K562 (cell line): ENCODE measurements around the gene POC1B. TPM values are rescaled to one million over a fixed set of nuclear protein-coding genes. Genes with fewer than 3 reads are reported as not detected.

ENCODE experiments used
- CBFA2T2 ChIP-seq: fragments of 450-650 bp; conservative IDR thresholded peaks from 2 replicates; pipeline ENCODE4 v1.6.1; 2017; ENCODE audit warnings: mild to moderate bottlenecking
- CC2D1A ChIP-seq: fragments of 450-650 bp; IDR thresholded peaks from 2 replicates; pipeline ENCODE4 v1.6.1; 2017; ENCODE audit warnings: mild to moderate bottlenecking
- ETV1 ChIP-seq: fragments of 450-650 bp; conservative IDR thresholded peaks from 2 replicates; pipeline ENCODE4 v1.6.1; 2016; ENCODE audit warnings: missing genetic modification characterization, control low read depth, low read depth, missing compliant biosample characterization
- FOXK2 ChIP-seq, 2 experiments: fragments of 450-650 bp; IDR thresholded peaks in 1 of 2; conservative IDR thresholded peaks in 1 of 2; 2 replicates each; pipeline ENCODE4 v1.6.1; 2016; ENCODE audit warnings: low read depth in 2 of 2, mild to moderate bottlenecking in 1 of 2
- JUN ChIP-seq, 2 experiments: sonication (generic) in 1 of 2; formaldehyde crosslinking in 1 of 2; IDR thresholded peaks; 2 replicates each; pipeline versions ENCODE4 v1.6.1 to v1.8.0; 2012 to 2022; ENCODE audit warnings: borderline replicate concordance in 2 of 2, mild to moderate bottlenecking in 2 of 2, improper control_type of control experiment in 1 of 2, low read depth in 1 of 2, low read length in 1 of 2, missing genetic modification reagents in 1 of 2
- MEIS2 ChIP-seq: fragments of 450-650 bp; IDR thresholded peaks from 2 replicates; pipeline ENCODE4 v1.6.1; 2014; ENCODE audit warnings: mild to moderate bottlenecking; ENCODE audit not compliant: partially characterized antibody
- NCOA1 ChIP-seq: fragments of 450-650 bp; IDR thresholded peaks from 2 replicates; pipeline ENCODE4 v1.6.1; 2016; ENCODE audit warnings: low read depth
- NFIC ChIP-seq: fragments of 450-650 bp; IDR thresholded peaks from 2 replicates; pipeline ENCODE4 v1.6.1; 2017; ENCODE audit warnings: mild to moderate bottlenecking, inconsistent platforms
- TARDBP ChIP-seq: fragments of 450-650 bp; IDR thresholded peaks from 2 replicates; pipeline ENCODE4 v1.6.1; 2016
- XRCC5 ChIP-seq: fragments of 200-400 bp; formaldehyde crosslinking; IDR thresholded peaks from 2 replicates; pipeline ENCODE4 v1.6.1; 2017; ENCODE audit warnings: low read depth, mild to moderate bottlenecking, low read length
- ZSCAN29 ChIP-seq: fragments of 450-650 bp; IDR thresholded peaks from 2 replicates; pipeline ENCODE4 v1.6.1; 2017
- polyA plus RNA-seq, 8 experiments: library from polyadenylated mRNA; depleted of rRNA in 4 of 8; stranded (reverse) in 5 of 8; unstranded in 3 of 8; fragments of >200 nt; fragmentation: Nextera tagmentation in 2 of 8; fragmentation: Illumina TruSeq in 1 of 8; extraction: Ambion mirVana in 2 of 8; extraction: Trizol in 1 of 8; gene quantifications; 2 replicates each; pipeline versions ENCODE4 v1.2.1 to v1.2.3, GENCODE V29; 2011 to 2014; ENCODE audit warnings: inconsistent platforms in 1 of 8, missing spikeins in 1 of 8
- total RNA-seq, 7 experiments: library from RNA; depleted of rRNA in 6 of 7; stranded (reverse); fragments of >200 nt in 6 of 7; fragmentation: Illumina TruSeq in 2 of 7; extraction: Trizol in 2 of 7; gene quantifications; 2 replicates each; pipeline versions ENCODE4 v1.2.1 to v1.2.3, GENCODE V29; 2011 to 2021; ENCODE audit warnings: low replicate concordance in 1 of 7
- TF ChIP-seq, protein P1 (sequence below): fragments of 250-450 bp; sonication (Bioruptor Pico); IDR thresholded peaks from 2 replicates; pipeline ENCODE4 v1.5.0; 2021; ENCODE audit warnings: mild to moderate bottlenecking, moderate library complexity
- TF ChIP-seq, protein P2 (sequence below): fragments of 450-650 bp; IDR thresholded peaks from 2 replicates; pipeline ENCODE4 v1.6.1; 2016; ENCODE audit warnings: borderline replicate concordance
- TF ChIP-seq, protein P3 (sequence below), 2 experiments: fragments of 450-650 bp in 1 of 2; sonication (generic) in 1 of 2; formaldehyde crosslinking in 1 of 2; IDR thresholded peaks in 1 of 2; conservative IDR thresholded peaks in 1 of 2; 2 replicates each; pipeline versions ENCODE4 v1.6.1 to v1.8.1; 2016 to 2023; ENCODE audit warnings: mild to moderate bottlenecking in 2 of 2, moderate library complexity in 2 of 2, inconsistent platforms in 1 of 2, missing genetic modification reagents in 1 of 2

The POC1B gene
- total and polyA plus RNA-seq, 9 of the 15 experiments (the other 6 are each of a cell fraction or from before 2014, with no cell fraction given) = 4.5 to 16.1 (median 10.4) TPM

DNA sequence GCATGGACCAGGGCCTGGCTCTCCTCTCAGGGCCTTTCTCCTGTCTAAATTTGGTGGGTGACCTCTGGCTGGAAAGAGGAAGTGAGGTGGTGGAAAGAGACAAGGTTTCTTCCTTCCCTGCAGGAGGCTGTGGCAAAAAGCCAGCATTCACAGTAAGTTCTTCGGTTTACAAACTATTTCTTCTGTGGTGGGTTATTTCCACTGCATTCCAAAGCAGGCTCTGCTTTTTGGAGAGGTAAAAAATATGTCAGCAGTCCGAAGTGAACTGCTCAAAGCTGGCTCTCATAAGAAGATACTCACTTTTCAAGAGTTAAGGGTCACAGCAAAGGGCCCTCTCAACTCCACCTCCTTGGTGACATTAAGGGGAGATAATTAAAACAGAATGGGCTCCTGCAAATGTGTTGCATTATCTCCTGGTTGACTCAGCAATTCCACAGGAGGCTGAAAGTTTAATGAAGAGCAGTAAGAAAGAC is 48.9 kb upstream of the POC1B start (continued):
- TF ChIP-seq, protein P1, sequence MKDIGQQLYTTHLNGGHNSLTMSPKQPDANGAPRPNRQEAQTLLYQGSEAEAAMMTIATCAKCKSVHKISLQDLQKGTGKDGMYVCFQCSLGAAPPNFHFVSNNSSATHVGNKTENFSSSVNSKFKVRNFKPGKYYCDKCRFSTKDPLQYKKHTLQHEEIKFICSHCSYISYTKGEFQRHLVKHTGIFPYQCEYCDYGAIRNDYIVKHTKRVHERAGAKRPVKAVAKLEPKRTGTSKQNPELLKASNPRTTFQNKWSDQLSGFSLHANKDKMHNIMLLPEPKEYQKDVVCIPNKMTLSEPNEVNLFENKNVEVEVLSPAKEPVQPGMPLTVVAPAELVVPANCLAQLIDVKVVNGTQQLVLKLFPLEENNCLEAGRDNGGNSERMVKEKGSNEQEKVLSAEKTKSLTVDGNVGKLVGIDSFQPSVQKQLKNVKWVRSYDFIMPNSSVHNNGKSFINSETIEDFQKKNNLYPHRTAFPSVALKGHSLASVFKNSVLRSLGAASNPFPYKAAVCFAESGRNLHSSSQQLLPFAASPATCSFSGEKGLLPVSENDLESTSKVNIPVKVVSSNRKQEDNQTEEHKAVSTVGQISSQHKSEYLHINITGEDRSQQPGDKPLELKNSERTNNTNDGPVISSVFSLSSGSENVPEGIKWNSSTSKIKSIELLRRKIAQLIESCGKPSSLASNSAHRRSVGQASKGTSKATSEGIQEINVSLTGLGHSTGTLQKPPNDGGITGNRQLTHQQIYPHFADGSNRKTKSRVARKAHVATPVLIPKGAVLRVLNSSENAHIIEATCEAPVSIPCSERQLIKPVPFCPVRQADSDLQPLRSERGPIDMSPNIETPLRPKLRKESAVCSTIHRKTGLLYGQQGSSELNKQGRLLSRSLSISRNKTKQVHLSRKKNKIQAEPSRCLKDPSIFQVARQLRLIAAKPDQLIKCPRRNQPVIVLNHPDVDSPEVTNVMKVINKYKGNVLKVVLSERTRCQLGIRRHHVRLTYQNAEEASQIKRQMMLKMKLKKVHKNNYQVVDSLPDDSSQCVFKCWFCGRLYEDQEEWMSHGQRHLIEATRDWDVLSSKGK (CRISPR knock-in tag) = no peak
- peak; percentile 41; the same call in 1 of the 2 replicates for TF ChIP-seq TARDBP
- TF ChIP-seq, protein P2, sequence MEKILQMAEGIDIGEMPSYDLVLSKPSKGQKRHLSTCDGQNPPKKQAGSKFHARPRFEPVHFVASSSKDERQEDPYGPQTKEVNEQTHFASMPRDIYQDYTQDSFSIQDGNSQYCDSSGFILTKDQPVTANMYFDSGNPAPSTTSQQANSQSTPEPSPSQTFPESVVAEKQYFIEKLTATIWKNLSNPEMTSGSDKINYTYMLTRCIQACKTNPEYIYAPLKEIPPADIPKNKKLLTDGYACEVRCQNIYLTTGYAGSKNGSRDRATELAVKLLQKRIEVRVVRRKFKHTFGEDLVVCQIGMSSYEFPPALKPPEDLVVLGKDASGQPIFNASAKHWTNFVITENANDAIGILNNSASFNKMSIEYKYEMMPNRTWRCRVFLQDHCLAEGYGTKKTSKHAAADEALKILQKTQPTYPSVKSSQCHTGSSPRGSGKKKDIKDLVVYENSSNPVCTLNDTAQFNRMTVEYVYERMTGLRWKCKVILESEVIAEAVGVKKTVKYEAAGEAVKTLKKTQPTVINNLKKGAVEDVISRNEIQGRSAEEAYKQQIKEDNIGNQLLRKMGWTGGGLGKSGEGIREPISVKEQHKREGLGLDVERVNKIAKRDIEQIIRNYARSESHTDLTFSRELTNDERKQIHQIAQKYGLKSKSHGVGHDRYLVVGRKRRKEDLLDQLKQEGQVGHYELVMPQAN = no peak
- TF ChIP-seq NFIC = peak; percentile 95
- peak; percentile 60; the same call in 1 of the 2 replicates for TF ChIP-seq ZSCAN29
- TF ChIP-seq NCOA1 = peak; percentile 46; the same call in 1 of the 2 replicates
- TF ChIP-seq CC2D1A = no peak
- TF ChIP-seq XRCC5 = no peak
- 0 out of 2 replicates have a peak, but pooled peaks have one; percentile 30 for TF ChIP-seq JUN (IDR thresholded peaks at IDR 0.05; ENCODE audit: borderline replicate concordance, low read depth, low read length)
- no peak for TF ChIP-seq JUN (CRISPR knock-in tag; IDR thresholded peaks at IDR 0.05; ENCODE audit: borderline replicate concordance)
- peak; percentile 61; the same call in 1 of the 2 replicates for TF ChIP-seq ETV1 (tag)
- peak; percentile 45; the same call in 1 of the 2 replicates for TF ChIP-seq CBFA2T2
- TF ChIP-seq MEIS2 = peak; percentile 15
- TF ChIP-seq, protein P3, sequence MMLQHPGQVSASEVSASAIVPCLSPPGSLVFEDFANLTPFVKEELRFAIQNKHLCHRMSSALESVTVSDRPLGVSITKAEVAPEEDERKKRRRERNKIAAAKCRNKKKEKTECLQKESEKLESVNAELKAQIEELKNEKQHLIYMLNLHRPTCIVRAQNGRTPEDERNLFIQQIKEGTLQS (IDR thresholded peaks at IDR 0.05) = peak; percentile 61; the same call in 1 of the 2 replicates
- TF ChIP-seq, protein P3 (CRISPR knock-in tag; conservative IDR thresholded peaks at IDR 0.05) = no peak
- TF ChIP-seq FOXK2 (conservative IDR thresholded peaks at IDR 0.05 in 1 of 2, IDR thresholded peaks at IDR 0.05 in 1 of 2; ENCODE audit: low read depth in 2 of 2) = peak; percentile 10 to 52; a peak in 1 of 4 replicates
